GM21737 (cell line): Measurements from ENCODE around the gene TRABD.
"Not testable (repeated sequence)": the region's sequence is repeated elsewhere in the genome, so short reads cannot be mapped to it uniquely, and the experiment has no call there.

Source experiments
- ATAC-seq: cut with Tn5 transposase; IDR thresholded peaks from one replicate; pipeline ENCODE4 v1.9.1; 2021; ENCODE audit warnings: mild to moderate bottlenecking, moderate library complexity; ENCODE audit not compliant: unreplicated experiment

The TRABD gene

GRCh38 chr22:50200461-50201190, 14.9 kb downstream of the TRABD start, which contains the start of gene SELENOO:
Gene SELENOO (plus strand): TSS chr22:50201011. CDS start chr22:50201037, 26 bp downstream.
- ATAC-seq = peak; percentile 61

DNA sequence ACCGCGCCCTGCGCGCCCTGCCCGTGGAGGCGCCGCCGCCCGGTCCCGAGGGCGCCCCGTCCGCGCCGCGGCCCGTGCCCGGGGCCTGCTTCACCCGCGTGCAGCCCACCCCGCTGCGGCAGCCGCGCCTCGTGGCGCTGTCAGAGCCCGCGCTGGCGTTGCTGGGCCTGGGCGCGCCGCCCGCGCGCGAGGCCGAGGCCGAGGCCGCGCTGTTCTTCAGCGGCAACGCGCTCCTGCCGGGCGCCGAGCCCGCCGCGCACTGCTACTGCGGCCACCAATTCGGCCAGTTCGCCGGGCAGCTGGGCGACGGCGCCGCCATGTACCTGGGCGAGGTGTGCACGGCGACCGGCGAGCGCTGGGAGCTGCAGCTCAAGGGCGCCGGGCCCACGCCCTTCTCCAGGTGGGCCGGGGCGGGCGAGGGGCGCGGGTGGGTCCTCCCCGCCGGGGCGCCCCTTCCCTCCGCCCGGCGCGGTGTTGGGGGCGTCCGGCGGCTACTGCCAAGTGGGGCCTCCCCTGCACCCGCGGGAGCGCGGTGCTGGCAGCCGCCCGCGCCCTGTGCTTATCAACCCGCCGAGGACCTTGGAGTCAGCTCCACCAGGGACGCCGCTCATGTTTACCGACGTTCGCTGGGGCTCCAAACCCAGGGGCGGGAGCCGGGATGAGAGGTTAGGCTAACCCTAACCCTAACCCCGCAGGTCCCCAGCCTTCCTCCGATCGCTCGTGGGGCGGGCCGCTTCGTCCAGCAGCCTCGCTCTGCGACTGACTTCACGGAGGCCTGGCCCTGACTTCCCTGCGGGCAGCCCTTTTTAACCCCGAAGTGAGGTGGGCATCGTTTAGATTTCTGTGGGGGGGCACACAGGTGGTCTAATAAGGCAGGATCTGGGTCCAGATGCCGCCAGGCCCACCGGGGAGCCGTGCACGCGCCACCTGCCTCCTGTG, 15.7 kb downstream of the TRABD start:
- ATAC-seq = peak; percentile 19

DNA sequence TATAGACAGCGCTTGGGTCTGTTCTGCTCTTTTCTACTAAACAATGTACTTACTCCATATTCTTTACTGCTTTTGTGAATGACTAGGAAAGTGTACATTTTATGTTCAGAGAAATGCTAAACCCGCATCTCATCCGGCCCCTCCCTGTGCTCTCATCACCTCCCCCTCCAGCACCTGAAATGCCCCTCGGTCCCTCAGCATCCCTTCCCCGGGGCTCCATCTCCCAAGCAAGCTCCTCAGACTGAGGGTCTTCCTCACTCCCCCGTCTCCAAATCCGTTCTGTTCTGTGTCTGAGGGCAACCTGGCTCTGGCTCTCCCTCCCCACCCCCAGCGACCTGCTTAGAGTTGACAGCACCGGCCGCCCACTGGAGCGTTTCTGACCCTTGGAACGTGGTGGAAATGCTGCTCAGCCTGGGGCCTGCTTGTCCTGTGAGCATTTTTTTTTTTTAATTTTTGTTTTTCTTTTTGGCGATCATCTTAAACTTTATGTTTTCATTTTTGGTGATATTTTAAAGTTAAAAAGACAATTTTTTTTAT, 16.5 kb downstream of the TRABD start:
- no peak for ATAC-seq

DNA sequence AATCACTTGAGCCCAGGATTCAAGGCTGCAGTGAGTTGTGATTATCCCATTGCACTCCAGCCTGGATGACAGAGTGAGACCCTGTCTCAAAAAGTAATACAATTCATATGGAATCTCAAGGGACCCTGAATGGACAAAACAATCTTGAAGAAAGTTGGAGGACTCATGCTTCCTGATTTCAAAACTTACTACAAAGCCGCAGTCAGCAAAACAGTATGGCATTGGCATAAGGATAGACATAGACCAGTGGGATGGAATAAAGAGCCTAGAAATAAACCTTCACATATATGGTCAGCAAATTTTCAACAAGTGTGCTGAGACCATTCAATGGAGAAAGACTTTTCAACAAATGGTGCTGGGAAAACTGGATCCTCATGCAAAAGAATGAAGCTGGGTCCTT, 17.6 kb downstream of the TRABD start:
- ATAC-seq = no peak

DNA sequence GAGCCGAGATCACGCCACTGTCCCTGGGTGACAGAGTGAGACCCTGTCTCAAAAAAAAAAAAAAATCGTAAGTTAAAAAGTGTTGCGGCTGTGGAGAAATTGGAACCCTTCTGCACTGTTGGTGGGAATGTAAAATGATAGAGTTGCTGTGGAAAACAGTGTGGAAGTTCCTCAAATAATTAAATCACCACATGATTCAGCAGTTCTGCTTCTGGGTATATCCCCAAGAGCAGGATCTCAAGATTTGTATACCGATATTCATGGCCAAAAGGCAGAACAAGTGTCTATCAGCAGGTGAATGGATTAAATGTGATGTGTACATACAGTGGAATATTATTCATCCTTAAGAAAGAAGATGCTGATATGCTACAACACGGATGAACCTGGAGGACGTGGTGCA, 18.9 kb downstream of the TRABD start:
- ATAC-seq = no peak

GRCh38 chr22:50204998-50205397, 19.3 kb downstream of the TRABD start:
- ATAC-seq = not testable (repeated sequence)

DNA sequence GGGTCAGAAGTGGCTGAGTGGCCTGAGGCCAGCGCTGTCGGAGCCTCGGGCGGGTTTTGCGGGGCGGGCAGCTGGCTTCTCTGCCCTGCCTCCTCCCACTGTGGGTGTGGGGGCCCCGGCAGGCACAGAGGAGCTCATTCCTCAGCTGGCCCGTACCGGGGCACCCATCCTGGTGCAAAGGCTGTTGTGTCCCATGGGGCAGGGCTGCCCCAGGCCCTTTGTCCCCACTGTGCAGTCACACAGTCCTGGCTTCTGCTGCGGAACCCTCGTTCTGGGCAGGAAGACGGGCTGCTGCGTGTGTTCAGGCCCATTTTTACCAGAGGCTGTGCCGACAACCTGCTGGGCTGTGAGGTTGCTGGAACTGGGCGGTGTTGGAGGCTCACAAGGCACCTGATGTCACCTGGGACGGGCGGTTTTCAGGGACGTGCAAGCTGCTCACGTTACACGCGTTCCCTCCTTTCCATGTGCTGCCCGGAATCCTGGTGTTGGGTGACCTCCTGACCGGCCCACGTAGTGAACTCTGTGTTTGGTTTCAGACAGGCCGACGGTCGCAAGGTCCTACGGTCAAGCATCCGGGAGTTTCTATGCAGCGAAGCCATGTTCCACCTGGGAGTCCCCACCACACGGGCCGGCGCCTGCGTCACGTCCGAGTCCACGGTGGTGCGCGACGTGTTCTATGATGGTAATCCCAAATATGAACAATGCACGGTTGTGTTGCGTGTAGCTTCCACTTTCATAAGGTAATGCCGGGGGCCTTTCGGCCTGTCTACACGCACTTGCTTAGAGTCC, 20.3 kb downstream of the TRABD start:
- no peak for ATAC-seq

DNA sequence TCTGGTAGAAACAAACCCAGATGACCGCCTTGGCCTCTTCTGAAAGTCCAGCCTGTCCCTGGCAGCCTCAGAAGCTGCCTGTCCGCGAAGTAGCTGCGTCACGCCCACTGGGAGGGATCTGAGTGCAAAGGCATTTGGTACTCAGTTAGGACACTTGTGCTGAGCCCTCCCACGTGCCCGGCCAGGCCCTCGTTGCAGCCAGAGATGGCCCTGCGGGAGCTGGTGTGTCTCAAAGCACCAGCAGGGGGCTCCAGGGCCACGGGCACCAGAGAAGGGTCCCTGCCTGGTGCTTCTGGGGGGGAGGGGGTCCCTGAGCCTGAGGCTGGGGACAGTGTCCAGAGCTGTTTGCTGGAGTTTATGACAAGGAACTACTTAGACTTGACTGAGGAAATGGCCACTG, 20.9 kb downstream of the TRABD start:
- no peak for ATAC-seq

- ATAC-seq = no peak
Measured at GRCh38 chr22:50207383-50208140, 21.8 kb downstream of the TRABD start.

GRCh38 chr22:50208430-50208938, 22.8 kb downstream of the TRABD start:
- ATAC-seq = no peak

- ATAC-seq = no peak
Measured at GRCh38 chr22:50208939-50209892, 23.5 kb downstream of the TRABD start.

- no peak for ATAC-seq
Measured at GRCh38 chr22:50209893-50210292, 24.2 kb downstream of the TRABD start.

DNA sequence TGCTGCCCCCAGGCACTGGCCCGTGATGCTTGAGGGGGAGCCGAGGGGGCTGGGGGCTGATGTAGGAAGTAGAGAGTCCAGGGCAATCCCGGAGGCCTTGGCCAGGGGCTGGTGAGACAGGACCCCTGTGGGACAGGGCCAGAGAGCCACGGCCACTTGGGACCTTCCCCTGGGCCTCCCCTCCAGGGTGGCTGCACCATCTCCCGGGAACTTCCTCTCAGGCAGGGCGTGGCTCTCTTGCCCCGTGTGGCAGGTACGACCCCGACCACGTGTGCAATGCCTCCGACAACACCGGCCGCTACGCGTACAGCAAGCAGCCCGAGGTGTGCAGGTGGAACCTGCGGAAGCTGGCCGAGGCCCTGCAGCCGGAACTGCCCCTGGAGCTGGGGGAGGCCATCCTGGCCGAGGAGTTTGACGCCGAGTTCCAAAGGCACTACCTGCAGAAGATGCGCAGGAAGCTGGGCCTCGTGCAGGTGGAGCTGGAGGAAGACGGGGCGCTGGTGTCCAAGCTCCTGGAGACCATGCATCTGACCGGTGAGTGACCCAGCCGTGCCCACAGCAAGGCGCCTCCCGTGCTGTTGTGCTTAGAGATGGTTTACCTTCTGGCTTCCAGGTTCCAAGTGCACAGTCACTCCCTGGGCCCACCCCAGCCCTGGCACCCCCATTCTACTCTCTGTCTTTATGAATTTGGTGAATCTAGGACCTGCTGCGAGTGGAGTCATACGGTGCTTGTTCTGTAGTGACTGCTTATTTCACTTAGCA, 24.8 kb downstream of the TRABD start:
- no peak for ATAC-seq

DNA sequence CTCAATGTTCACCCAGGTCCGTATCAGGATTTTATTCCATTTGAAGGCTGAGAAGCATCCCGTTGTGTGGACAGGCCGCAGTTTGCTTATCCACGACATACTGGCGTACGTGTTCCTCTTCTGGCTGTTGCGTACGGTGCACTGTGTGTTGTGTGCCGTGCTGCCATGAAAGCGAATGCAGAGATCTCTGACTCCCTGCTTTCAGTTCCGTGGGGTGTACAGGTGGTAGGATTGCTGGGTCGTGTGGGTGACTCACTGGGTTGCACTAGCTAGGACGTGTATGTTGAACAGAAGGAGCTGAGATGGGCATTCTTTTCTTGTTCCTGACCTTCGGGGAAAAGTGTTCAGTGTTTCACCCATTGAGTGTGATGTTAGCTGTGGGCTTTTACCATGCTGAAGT, 25.4 kb downstream of the TRABD start:
- ATAC-seq = no peak

GRCh38 chr22:50213263-50213662, 27.6 kb downstream of the TRABD start:
- ATAC-seq = no peak

DNA sequence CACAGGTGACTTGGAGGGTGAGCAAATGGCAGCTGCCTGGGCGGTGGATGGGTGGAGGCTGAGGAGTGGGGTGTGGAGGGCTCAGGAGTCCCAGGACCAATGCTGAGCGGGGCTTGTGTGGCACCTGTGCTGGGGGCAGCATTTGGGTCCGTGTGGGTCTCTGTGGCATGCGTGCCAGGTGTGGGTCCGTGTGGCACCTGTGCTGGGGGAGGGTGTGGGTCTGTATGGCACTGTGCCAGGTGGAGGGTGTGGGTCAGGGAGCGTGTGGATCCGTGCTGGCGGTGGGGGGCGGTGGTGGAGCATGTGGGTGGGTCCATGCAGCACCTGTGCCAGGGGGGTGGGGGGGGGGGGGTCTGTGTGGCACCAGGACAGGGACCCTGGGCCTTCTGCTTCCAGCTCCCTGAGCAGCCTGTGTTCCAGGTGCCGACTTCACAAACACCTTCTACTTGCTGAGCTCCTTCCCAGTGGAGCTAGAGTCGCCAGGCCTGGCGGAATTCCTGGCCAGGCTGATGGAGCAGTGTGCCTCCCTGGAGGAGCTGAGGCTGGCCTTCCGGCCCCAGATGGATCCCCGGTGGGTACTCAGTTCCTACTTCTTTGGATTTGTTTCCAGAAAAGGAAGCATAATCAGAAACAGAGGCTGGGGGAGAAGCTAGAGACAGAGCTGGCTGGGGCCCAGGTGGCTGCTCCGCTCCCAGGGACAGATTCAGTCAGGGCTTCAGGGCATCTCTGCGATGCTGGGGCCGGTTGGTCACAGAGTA, 29.8 kb downstream of the TRABD start:
- ATAC-seq = no peak

- ATAC-seq = no peak
Measured at GRCh38 chr22:50216055-50216683, 30.5 kb downstream of the TRABD start.
